GM18909 (cell line): Measurements from ENCODE around the gene RFX1.
"Not testable (repeated sequence)": the region's sequence is repeated elsewhere in the genome, so short reads cannot be mapped to it uniquely, and the experiment has no call there.

Source experiments
- ATAC-seq: cut with Tn5 transposase; IDR thresholded peaks from one replicate; pipeline ENCODE4 v1.9.1; 2021; ENCODE audit warnings: mild to moderate bottlenecking; ENCODE audit not compliant: unreplicated experiment, poor library complexity

RFX1 gene

DNA sequence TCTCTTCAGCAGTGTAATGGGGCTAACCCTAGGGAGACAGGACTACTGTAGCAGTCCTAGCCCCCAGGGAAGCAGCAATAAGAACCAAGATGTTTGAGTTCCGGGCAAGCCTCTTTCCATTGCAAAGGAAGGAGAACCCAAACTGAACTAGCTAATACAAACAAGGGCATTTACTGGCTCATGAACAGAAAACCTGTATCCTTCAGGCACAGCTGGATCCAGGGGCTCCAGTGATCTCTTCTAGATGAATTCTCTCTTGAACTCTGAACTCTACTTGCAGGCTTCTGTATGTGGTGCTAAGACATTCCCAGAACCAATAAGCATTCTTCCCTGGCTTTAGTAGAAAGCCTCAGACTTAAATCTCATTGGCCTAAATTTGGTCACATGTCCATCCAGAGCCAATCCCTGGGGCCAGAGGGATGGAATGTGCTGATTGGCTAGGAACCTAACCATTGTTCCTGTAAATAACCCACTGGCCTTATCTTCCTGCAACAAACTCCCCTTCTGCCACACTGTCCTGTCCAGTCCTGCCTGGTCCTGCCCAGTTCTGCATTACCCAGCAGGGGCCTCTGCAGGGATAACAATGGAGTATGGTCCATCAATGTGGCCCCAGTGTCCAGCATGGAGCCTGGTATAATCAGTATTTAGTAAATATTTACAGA, 64.0 kb downstream of the RFX1 start:
- no peak for ATAC-seq

DNA sequence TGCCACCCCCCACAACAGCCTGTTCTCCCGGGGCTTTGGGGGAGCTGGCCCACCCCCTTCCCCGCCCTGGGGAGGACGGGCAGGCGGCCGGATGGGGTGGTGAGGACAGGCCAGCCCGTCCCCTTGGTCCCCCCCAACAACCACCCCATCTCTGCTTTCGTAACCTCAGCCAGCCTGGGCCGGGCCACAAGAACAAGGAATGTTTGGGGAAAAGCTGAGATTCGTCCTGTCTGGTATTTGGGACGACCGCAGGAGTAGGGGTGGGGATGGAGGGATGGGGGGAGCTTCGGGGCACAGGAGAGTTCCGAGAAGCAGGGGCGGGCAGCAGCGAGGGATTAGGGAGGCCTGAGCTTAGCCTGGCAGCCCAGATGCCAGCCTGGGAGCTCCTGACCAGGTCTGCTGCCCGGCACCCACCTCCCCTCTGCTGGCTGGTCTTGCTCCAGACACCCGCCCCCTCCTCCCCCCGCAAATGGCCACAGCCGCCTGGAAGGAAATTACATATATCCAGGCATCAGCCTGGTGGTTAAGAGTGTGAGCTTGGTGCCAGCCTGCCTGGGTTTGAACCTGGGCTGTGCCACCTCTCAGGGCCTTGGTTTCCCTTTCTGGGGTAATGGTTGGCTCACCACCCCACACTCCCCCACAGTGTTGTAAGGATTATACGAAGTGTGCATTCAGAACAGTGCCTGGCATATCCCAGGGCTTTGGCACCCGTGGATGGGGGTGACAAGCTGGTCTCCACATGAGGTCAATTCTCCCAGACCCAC, 67.6 kb downstream of the RFX1 start, which contains the start of gene PODNL1:
Gene PODNL1 (minus strand): TSS at position 117 of the 764 bp plus-strand sequence. CDS start 236 bp downstream, outside the sequence.
- ATAC-seq = no peak

DNA sequence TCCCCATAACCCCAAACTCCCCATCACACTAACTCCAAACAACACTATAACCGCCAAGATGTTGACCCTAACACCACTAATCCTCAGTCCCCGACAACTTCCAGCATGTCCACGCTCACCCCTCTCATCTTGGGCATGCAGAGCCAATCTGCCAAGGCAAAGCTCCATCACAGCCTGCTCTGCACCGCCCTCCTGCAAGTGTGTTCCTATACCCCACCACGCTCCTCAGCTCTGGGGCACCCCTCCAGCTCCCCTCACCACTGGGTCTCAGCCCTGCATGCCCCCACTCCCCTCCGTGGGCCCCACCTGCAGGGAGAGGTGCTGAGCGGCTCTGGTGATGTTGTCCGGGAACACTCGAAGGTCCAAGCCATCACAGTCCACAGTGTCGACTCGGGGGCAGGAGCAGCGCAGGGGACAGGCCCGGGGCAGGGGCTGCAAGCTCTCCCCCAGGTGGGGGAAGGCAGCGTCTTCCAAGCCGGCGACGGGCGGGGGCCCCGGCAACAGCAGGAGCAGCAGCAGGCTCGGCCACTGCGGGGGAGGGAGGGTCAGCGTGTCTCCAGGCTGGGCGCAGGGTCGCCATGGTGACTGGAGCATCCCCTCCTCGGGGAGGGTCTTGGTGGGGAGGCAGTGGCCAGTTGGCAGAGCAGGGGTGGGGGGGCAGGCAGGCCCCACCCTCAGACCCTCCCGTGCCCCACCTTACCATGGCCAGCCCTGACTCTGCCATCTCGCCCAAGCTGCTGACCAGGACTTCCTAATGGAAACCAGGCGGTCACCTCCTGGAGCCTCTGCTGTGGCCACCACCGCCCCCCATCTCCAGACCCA, 68.4 kb downstream of the RFX1 start:
- no peak for ATAC-seq

DNA sequence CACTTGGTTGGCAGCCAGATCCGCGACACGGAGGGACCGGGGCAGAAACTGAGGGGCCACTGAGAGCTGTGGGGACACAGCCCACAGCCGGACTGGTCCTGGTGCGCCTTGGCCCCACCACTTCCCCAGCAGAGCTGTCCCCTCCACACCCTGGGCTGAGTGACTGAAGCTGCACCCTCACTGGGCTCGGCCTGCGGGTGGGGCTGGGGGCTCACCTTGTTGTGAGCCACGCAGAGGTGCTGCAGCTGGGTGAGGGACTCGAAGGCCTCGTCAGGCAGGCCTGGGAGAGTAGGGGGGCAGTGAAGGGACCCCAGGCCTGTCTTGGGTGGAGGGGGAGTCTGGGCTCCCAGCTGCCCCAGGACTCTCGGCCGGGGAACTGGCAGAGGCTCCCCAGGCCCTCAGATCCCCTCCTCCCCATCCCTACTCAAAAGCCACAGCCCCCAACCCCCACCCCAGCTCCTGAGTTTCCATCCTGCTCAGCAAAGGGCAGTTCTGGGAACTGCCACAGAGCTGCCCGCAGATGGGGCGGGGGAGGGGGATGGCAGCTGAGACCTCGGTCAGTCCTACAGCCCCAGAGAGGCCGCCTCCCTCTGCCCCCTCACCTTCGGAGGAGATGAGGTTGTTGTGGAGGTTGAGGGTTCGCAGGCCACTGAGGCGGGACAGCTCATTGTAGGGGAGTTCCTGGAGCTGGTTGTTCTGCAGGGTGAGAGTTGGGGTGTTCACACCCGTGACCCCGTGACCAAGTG, 70.2 kb downstream of the RFX1 start:
- no peak for ATAC-seq

DNA sequence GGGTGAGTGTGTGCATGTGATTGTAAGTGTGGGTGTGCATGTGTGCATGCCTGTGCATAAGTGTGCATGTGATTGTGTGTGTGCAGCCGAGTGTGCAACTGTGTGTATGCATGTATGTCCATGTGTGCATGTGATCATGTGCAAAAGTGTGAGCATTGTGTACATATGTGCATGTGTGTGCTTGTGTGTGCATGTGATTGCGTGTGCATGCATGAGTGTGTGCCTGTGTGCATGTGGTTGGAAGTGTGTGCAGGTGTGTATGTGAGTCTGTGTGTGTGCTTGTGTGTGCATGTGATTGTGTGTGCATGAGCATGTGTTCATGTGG, 71.4 kb downstream of the RFX1 start:
- ATAC-seq = no peak

DNA sequence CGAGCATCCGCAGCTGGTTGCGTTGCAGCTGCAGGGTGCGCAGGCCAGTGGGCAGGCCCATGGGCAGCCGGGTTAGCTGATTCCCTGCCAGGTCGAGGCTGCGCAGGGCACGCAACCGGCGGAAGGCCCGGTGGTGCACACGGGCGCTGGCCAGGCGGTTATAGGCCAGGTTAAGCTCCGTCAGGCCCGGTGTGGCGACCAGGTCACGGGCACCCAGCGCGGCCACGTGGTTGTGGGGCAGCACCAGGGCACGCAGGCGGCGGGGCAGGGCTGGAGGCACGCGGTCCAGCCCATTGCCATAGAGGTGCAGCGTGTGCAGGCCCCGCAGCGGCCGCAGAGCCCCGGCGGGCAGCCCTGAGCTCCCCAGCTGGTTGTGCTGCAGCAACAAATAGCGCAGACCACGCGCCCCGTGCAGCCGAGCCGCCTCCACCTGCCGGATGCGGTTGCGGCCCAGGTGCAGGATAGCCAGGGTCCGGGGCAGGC, 73.2 kb downstream of the RFX1 start:
- no peak for ATAC-seq

DNA sequence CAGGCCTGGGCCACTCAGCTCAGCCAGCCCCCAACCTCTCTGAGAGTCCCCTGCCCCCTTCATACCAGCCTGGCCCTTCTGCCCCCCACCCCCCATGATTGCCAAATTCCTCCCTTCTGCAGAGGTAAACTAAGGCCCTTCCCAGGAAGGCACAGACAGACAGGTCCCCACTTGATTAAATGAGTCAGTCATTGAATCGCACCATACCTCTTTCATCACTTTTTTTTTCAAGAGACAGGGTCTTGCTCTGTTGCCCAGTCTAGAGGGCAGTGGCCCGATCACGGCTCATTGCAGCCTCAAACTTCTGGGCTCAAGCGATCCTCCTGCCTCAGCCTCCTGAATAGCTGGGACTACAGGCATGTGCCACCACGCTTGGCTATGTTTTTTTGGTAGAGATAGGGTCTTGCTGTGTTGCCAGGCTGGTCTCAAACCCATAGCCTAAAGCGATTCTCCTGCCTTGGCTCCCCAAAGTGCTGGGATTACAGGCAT, 73.9 kb downstream of the RFX1 start:
- no peak for ATAC-seq

DNA sequence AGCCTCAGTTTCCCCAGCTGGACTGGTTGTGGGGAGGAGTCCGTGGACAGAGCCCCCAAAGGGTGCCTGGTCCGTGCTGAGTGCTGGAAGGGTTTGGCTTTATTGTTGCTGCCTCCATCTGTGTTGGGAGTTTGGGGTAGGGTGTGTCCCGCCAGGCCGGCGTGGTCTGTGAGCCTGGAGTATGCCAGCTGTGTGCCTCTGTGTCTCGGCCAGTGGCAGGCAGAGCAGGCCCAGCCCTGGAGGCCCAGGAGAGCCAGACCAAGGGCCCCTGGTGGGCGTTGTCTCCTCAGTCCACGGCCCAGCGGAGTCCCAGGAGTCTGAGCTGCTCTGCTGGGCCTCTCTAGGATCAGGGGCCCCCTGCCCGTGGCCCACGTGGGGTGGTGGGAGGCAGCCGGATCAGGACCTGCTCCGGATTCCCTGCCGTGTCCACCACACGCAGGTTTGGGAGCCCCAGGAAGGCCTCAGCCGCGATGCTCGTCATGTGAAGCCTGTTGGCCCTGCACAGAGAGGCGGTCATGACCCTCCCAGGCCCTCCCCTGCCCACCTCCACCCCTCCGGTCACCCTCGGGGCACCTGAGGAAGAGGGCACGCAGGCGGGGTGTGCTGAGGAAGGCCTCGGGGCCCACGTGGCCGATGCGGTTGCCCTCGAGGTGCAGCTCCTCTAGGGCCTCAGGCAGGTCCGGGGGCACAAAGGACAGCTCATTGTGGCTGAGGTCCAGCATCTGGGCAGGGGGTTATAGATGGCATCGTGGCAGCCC, 74.5 kb downstream of the RFX1 start:
- ATAC-seq = no peak

DNA sequence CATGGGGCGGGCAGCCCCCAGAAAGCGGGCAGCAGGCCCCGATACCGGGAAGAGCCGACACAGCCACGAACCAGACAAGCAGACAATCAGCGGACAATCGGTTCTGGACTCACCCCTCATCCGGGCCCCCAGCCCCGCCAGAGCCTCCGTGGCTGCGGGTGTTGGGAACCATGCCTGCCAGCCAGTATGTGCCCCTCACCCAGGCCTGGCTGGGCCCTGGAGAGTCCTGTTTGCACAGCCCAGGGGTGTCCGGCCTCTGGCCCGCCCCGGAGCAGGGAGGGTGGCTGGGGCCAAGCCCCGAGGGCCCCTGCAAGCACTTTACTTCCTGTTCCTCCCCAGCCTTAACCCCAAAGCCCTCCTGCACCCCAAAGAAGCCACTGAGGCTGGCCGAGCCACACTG, 75.7 kb downstream of the RFX1 start:
- no peak for ATAC-seq

DNA sequence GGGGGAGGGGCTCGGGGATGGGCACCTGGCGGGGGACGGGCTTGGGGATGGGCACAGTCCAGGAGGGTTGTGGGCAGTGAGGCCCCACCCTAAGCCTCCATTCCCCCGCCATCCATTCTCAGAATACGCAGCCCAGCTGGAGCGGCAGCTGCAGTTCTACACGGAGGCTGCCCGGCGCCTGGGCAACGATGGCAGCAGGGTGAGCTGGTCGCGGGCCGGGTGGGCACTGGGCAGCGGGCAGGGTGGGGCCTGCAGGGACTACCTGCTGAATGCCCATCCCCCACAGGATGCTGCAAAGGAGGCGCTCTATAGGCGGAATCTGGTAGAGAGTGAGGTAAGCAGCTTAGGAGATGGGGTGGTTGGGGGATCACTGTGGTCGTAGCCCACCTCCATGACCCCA, 76.2 kb downstream of the RFX1 start:
- no peak for ATAC-seq

DNA sequence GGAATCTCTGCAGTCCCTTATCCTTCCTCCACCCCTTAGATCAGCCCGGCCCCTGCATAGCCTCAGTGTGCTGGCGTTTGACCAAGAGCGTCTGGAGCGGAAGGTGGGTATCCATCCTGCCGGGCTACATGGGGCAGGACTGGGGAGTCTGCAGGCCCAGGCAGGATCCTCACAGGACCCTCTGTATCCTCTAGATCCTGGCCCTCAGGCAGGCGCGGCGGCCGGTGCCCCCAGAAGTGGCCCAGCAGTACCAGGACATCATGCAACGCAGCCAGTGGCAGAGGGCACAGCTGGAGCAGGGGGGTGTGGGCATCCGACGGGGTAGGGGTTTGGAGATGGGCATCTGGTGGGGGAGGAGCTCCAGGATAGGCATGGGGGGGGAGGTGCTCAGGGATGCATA, 76.8 kb downstream of the RFX1 start:
- ATAC-seq = no peak

DNA sequence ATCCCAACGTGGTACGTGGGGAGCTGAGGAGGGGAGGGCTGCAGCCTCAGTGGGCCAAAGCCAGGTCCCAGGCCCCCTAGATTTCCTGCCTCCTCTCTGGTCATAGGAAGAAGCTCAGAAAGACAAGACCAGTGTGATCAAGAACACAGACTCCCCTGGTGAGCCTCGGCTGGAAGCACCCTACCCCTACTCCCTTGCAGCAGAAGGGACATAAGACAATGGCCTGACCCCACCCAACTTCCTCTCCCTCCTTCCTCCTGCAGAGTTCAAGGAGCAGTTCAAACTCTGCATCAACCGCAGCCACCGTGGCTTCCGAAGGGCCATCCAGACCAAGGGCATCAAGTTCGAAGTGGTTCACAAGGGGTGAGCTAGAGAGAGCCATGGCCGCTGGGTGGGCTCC, 79.4 kb downstream of the RFX1 start:
- no peak for ATAC-seq

DNA sequence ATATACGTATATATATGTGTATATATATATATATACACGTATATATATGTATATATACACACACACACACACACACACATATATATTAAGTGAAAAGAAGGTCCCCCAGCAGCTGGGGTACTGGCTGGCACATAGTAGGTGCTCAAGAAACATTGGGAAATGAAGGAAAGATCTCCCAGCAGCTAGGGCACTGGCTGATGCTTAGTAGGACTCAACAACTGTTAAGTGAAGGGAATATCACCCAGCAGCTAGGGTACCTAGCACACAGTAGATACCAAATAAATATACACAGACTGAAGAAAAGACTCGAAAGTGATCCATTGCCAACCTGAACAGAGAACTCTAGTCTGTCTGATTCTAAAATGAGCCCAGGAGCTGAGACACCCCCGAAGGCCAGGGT, 80.1 kb downstream of the RFX1 start:
- ATAC-seq = no peak

DNA sequence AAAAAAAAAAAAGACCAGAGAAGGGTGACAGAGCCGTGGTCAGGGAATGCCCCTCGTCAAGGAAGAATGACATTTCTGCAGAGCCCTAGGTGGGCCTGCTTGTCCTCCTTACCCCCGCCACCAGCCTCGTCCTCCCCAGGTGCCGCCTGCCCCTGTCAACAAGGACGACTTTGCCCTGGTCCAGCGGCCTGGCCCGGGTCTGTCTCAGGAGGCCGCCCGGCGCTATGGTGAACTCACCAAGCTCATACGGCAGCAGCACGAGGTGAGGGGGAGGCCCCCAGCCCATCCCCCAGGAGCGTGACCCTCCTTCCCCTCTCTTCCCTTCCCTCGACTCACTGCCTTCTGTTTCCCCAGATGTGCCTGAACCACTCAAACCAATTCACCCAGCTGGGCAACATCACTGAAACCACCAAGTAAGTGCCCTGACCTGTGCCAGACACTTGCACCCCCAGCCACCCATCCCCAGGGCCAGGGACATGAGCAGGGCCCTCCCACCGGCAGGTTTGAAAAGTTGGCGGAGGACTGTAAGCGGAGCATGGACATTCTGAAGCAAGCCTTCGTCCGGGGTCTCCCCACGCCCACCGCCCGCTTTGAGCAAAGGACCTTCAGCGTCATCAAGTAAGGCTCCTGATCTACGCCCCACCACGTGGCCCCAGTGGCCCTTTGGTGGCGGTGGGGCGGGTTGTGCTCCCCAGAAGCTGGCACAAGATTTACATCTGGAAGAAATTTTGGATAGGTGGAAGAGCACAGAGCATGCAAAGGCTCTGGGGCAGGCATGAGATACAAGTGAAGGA, 82.7 kb downstream of the RFX1 start:
- ATAC-seq = no peak

DNA sequence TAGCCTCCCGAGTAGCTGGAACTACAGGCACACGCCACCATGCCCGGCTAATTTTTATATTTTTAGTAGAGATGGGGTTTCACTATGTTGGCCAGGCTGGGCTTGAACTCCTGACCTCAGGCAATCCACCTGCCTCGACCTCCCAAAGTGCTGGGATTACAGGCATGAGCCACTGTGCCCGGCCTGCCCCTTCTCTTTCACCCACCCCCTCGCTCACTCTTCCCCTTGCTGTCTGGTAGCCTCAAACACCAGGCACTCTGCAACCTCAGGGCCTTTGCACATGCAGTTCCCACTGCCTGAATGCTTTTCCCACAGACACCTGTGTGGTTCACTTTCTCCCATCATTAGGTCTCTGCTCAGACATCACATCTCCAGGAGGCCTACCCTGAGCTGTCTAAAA, 84.0 kb downstream of the RFX1 start:
- not testable (repeated sequence) for ATAC-seq

DNA sequence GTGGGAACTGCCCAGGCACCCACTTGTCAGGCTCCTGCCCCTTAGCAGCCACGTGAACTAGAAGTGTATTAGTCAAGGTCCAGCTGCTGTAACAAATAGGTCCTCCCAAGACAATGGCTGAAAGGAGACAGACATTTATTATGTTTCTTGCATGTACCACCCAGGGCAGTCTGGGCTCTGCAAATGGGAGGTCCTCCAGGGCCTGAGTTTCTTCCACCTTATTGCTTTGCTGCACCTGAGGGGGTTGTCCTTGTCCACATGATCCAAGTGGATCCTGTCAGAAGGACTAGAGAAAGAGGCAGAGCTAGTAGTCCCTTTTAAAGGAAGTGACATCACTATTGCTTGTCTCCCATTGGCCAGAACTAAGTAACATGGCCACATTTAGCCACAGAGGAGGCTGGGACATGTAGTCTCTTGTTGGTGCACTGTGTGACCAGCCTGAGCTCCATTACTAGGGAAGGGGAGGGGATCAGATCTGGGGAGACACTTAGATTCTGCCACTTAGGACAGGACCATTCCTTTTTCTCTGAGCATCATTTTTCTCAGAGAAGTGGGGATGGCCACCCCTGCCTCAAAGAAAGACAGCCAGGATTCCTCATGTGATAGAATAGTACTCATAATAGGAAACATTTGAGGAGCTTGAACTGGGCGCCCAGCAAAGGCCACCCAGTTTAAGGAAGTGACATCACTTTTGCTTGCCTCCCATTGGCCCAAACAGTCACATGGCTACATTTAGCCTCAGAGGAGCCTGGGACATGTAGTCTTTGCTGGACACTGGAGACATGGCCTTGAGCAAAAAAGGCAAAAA, 85.0 kb downstream of the RFX1 start:
- ATAC-seq = no peak

DNA sequence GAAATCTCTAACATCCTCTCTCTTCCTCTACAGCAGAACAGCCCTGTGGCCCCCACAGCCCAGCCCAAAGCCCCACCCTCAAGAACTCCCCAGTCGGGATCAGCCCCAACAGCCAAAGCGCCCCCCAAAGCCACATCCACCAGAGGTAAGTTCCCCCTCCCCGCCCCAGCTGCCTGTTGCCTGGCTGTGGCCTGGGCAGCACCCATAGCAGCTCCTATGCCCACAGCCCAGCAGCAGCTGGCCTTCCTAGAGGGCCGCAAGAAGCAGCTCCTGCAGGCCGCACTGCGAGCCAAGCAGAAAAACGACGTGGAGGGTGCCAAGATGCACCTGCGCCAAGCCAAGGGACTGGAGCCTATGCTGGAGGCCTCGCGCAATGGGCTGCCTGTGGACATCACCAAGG, 85.6 kb downstream of the RFX1 start:
- no peak for ATAC-seq
